ENCODE data around the gene CUX1.

CUX1 gene

DNA sequence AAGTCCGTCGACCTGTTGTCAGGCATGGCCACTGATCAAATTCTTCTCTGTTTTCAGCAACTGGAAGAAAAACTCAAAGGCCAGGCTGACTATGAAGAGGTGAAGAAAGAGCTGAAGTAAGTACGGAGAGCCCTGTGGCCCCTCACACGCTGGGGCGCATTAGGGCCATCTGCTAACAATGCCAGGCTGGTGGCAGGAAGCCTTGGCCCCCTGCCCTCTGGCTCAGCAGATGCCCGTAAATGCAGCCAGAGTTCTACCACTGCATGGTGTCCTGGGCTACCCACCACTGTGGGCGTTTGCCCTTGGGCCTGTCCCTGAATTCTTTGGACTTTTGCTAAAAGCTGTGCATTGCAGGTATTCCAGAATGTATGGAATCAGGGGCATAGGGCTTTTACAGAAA, 372.3 kb downstream of the CUX1 start:
- DNase-seq (ENCODE audit: low read depth): no peak

DNA sequence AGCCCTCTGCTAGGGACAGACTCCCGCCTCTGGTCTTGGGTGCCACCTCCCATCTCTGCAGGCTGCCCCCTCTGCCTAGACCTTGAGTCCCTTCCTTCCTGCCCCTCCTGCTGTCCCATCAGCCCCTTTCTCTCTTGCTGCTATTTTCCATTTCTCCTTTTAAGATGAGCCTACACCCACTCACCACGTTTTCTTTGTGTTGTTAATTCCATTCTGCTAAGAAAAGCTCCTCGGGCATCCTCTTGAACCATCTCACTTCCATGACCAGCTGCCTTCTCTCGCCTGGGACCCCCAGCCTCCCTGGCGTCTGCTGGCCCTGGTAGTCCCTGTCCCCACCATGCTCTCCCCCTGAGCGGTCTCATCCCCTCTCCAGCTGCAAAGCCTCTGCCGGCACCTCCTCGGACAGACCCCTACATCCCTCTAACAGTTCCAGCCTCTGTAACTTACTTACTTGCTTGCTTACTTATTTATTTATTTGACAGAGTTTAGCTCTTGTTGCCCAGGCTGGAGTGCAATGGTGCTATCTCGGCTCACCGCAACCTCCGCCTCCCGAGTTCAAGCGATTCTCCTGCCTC, 373.4 kb downstream of the CUX1 start:
- no peak for DNase-seq (ENCODE audit: low read depth)

GRCh38 chr7:102191556-102192379, 374.3 kb downstream of the CUX1 start:
- DNase-seq (ENCODE audit: low read depth): no peak

- DNase-seq (ENCODE audit: low read depth): no peak
Observed at GRCh38 chr7:102192790-102193189, 375.4 kb downstream of the CUX1 start.

GRCh38 chr7:102193806-102194205, 376.4 kb downstream of the CUX1 start:
- DNase-seq (ENCODE audit: low read depth): no peak

DNA sequence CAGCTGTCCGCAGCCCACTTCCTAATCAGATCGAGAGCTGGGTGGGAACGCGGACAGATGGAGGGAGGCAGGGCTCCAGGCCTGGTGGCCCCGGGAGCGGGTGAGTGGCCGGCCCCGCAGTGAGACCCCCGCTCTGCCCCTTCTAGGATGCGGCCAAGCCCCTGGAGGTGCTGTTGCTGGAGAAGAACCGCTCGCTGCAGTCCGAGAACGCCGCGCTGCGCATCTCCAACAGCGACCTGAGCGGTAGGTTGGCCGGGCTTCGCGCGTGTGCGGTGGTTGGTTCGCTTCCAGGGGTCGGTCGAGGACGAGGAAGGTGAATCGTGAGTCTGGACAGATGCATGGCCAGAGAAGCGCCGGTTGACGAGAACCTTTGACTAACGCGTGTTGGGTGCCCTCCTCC, 377.9 kb downstream of the CUX1 start:
- DNase-seq (ENCODE audit: low read depth): no peak

DNA sequence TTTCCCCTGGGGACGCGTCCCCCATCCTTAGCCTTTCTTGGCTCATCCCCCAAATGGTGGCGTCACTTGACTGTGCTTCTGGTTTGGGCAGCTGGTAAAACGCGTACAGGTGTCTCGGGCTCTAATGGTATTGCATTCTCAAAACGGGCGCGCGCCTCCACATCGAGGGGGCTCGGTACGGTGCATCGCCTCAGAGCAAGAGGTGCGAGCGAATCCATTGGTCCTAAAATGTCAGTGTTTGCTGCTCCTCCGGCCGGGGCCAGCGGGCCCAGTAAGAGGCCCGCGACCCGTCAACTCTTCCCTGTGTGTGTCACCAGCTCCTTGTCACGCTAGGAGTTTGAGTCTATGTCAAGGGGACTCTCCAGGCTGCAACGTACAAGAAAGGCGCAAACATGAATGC, 378.6 kb downstream of the CUX1 start:
- no peak for DNase-seq (ENCODE audit: low read depth)

DNA sequence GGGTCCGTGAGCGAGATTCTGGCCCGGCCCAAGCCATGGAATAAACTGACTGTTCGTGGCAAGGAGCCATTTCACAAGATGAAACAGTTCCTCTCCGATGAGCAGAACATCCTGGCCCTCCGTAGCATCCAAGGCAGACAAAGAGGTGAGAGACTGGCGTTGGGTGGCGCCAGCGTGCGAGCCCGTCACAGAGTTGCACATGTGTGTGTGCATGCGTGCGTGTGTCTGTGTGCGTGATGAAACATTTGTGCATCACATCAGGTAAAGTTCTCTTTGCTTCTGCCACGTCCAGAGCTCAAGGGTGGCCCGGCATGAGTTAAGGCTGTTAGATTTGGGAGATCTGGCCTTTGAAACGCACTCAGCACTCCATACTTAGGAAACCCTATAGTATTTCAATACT, 379.7 kb downstream of the CUX1 start:
- no peak for DNase-seq (ENCODE audit: low read depth)

DNA sequence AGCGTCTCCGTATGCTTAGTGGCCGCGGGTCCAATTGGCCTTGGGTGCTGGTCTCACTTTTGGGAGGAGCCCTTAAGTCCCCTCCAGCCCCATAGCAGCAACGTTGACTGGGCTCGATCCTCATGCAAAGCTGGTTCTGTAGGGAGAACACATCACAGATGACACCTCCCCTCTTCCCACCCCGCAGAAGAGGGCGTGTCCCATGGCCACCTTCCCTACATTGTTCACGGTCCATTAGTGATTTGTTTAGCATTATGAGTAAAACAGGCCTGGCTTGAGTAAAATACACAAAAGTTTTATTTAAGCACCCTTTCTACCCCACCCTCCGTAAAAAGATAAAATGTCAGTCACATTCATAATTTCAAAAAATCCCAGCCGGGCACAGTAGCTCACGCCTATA, 380.2 kb downstream of the CUX1 start:
- no peak for DNase-seq (ENCODE audit: low read depth)

DNA sequence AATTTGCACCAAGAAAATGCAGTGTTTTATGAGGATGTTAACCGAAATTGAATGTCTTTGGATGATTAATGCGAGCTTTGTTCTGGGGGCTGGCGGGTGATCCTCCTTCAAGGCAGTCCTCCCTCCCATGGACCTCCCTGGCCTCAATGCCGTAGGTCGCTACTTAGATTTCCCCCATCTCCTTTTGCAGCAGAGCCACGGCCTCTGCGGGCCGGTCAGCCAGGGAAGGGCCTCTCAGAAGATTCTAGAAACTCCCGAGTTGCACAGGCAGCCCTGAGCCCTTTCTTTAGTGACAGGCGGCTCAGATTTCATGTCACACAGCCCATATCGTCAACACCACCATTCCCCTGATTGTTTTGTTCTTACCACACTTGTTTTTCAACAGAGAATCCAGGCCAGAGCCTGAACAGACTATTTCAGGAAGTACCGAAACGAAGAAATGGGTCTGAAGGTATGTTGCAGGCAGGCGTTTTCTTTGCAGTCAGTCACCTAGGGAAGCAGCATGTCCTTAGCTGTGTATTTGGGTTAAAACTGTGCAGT, 381.1 kb downstream of the CUX1 start:
- no peak for DNase-seq (ENCODE audit: low read depth)

DNA sequence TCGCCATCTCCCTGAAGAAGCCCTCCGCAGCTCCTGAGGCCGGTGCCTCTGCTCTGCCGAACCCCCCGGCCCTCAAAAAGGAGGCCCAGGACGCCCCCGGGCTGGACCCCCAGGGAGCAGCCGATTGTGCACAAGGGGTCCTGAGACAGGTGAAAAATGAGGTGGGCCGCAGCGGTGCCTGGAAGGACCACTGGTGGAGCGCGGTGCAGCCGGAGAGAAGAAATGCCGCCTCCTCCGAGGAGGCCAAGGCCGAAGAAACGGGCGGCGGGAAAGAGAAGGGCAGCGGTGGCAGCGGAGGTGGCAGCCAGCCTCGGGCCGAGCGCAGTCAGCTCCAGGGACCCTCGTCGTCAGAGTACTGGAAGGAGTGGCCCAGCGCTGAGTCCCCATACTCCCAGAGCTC, 384.1 kb downstream of the CUX1 start:
- no peak for DNase-seq (ENCODE audit: low read depth)

DNA sequence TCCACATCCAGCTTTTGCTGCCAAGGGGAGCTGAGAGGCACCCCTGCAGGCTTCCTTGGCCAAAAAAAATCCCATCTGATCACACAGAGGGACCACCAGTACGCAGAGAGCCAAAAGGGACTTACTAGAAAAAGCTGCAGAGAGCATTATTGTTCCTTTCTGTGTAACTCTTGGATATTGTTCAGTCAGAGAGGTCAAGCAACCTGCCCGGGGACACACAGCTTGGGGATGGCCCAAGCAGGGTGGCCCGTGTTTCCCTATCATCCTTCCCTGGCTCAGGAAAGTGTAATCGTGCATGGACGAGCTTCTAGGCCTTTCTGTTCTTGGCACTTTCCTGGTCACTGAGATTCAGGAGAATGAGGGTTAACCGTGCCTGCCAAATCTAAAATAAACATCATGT, 385.1 kb downstream of the CUX1 start:
- no peak for DNase-seq (ENCODE audit: low read depth)

GRCh38 chr7:102203218-102203617, 385.8 kb downstream of the CUX1 start:
- no peak for DNase-seq (ENCODE audit: low read depth)

DNA sequence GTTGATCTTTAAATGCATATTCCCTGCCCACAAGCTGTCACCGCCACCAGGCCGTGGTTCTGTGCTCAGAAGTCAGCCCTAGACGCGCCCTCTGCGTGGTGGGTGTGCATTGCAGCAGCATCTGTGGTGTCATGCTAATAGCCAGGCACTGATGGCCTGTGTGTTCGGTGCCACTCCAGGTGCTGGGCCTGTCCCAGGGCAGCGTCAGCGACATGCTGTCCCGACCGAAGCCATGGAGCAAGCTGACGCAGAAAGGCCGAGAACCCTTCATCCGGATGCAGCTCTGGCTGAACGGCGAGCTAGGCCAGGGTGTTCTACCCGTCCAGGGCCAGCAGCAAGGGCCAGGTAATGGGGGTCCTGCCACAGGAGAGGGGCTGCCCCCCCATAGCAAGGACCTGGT, 386.8 kb downstream of the CUX1 start:
- DNase-seq (ENCODE audit: low read depth): no peak

DNA sequence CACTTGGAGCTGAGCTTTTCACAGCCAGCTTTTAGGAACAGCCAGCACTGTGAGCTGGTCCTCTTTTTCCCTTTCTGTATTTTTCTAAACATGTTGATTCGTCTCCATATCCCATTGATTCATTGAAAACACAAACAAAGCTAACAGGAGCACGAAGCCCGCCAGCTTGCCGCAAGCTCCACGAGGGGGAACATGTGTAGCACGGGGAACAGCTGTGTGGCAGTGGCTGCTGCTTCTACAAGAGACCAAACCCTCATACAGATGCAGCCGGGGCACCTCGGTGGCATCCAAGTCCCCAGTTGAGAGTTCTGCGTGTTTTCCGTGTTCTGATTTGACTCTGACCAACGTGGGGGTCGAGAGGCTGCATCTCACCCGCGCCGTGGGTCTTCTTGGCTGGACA, 388.5 kb downstream of the CUX1 start:
- DNase-seq (ENCODE audit: low read depth): no peak

- no peak for DNase-seq (ENCODE audit: low read depth)
Observed at GRCh38 chr7:102208826-102209225, 391.4 kb downstream of the CUX1 start.

DNA sequence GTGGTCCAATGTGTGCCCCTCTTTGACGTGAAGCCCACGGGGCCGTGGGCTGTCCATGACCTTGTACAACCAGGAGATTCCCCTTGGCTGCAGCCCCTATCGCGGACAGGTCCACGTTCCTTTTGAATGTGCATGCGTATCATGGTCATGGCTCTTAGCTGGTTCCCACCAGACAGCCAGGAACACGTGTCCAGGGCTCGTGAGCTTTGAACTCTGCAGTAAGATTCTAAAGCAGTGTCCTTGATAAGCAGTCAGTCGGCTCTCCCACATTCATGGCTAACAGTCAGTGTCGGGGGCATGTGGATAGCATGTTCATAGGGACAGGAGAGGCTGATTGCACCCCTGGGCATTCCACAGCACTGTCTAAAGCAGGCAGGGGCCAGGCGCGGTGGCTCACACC, 393.4 kb downstream of the CUX1 start:
- DNase-seq (ENCODE audit: low read depth): no peak

- no peak for DNase-seq (ENCODE audit: low read depth)
Observed at GRCh38 chr7:102211590-102212550, 394.4 kb downstream of the CUX1 start.

- DNase-seq (ENCODE audit: low read depth): no peak
Observed at GRCh38 chr7:102214477-102215072, 397.1 kb downstream of the CUX1 start.

GRCh38 chr7:102215256-102215655, 397.8 kb downstream of the CUX1 start:
- no peak for DNase-seq (ENCODE audit: low read depth)

GRCh38 chr7:102215711-102216110, 398.3 kb downstream of the CUX1 start:
- no peak for DNase-seq (ENCODE audit: low read depth)

Data from stimulated activated CD8-positive, alpha-beta memory T cell treated with anti-CD3 and anti-CD28 coated beads, Interleukin-12 subunit alpha, Interleukin-12 subunit beta, amount 100 ng/mL, for 1 hour (primary cell).